ENCODE data around the gene SULT4A1. TPM values are rescaled to one million over a fixed set of nuclear protein-coding genes. Genes with fewer than 3 reads are reported as not detected.
A peak's percentile ranks its signal among the peaks of the same experiment; 100 is the strongest.

The SULT4A1 gene
- total RNA-seq, 1 donor = not detected

GRCh38 chr22:43795320-43795719 lies 67.0 kb downstream of the SULT4A1 start:
- no peak overlapping the region for H3K4me3 ChIP-seq (ENCODE audit: low read depth, low read length)
- DNase-seq (ENCODE audit: low read depth) = no peak
- TF ChIP-seq CTCF (IDR thresholded peaks at IDR 0.05; ENCODE audit: insufficient read depth, low read length) = no peak

- no peak for TF ChIP-seq CTCF (IDR thresholded peaks at IDR 0.05; ENCODE audit: insufficient read depth, low read length)
Observed at GRCh38 chr22:43792905-43793304, 69.4 kb downstream of the SULT4A1 start.

GRCh38 chr22:43789452-43789851 lies 72.9 kb downstream of the SULT4A1 start:
- peak; percentile 99 for DNase-seq (ENCODE audit: low read depth)
- TF ChIP-seq CTCF (IDR thresholded peaks at IDR 0.05; ENCODE audit: insufficient read depth, low read length) = no peak
- no peak overlapping the region for H3K4me3 ChIP-seq (ENCODE audit: low read depth, low read length)

More at GRCh38 chr22:43792905-43793304, 69.4 kb downstream of the SULT4A1 start:
- no peak overlapping the region for H3K4me3 ChIP-seq (ENCODE audit: low read depth, low read length)
- no peak for DNase-seq (ENCODE audit: low read depth)

GRCh38 chr22:43783777-43784176 lies 78.5 kb downstream of the SULT4A1 start:
- no peak for DNase-seq (ENCODE audit: low read depth)
- peak; percentile 35 for TF ChIP-seq CTCF (IDR thresholded peaks at IDR 0.05; ENCODE audit: insufficient read depth, low read length)

GRCh38 chr22:43782448-43782847 lies 79.9 kb downstream of the SULT4A1 start:
- peak; percentile 45 for DNase-seq (ENCODE audit: low read depth)
- H3K4me3 ChIP-seq (ENCODE audit: low read depth, low read length) = no peak overlapping the region

More at GRCh38 chr22:43783777-43784176, 78.5 kb downstream of the SULT4A1 start:
- H3K4me3 ChIP-seq (ENCODE audit: low read depth, low read length) = no peak overlapping the region

GRCh38 chr22:43777286-43777685 lies 85.0 kb downstream of the SULT4A1 start:
- no peak overlapping the region for H3K4me3 ChIP-seq (ENCODE audit: low read depth, low read length)
- DNase-seq (ENCODE audit: low read depth) = peak; percentile 69
- TF ChIP-seq CTCF (IDR thresholded peaks at IDR 0.05; ENCODE audit: insufficient read depth, low read length) = peak; percentile 7

More at GRCh38 chr22:43782448-43782847, 79.9 kb downstream of the SULT4A1 start:
- no peak for TF ChIP-seq CTCF (IDR thresholded peaks at IDR 0.05; ENCODE audit: insufficient read depth, low read length)

GRCh38 chr22:43776081-43776670 lies 86.1 kb downstream of the SULT4A1 start:
- H3K4me3 ChIP-seq (ENCODE audit: low read depth, low read length) = no peak overlapping the region
- TF ChIP-seq CTCF (IDR thresholded peaks at IDR 0.05; ENCODE audit: insufficient read depth, low read length) = no peak
- DNase-seq (ENCODE audit: low read depth) = no peak
